Thoracic aorta (tissue), 2 donors: ENCODE data around the gene CDC20B. TPM values are rescaled to one million over a fixed set of nuclear protein-coding genes. Genes with fewer than 3 reads are reported as not detected.

ENCODE experiments used
- ATAC-seq: fragments of 150-250 bp; one replicate; pipeline ENCODE4 v1.8.0; 2017; ENCODE audit warnings: low read depth; ENCODE audit not compliant: insufficient number of reproducible peaks, low FRiP score
- DNase-seq: peaks from one replicate; pipeline ENCODE4 v3.0.0-alpha.2; 2020; ENCODE audit warnings: low spot score
- H3K27ac ChIP-seq, 2 donors: fragments of 200-600 bp; sonication (generic); 1 replicate in 1 of 2; 2 replicates in 1 of 2; pipeline ENCODE4 v1.5.1; 2016; ENCODE audit warnings: mild to moderate bottlenecking in 2 of 2, moderate library complexity in 2 of 2
- H3K27me3 ChIP-seq: fragments of 200-600 bp; sonication (generic); replicated peaks from 2 replicates; pipeline ENCODE4 v1.6.0; 2016; ENCODE audit warnings: mild to moderate bottlenecking; ENCODE audit not compliant: insufficient read depth
- H3K36me3 ChIP-seq: fragments of 200-600 bp; sonication (generic); one replicate; pipeline ENCODE4 v1.5.1; 2016
- H3K4me1 ChIP-seq, 2 donors: fragments of 200-600 bp; sonication (generic); 1 replicate in 1 of 2; 2 replicates in 1 of 2; pipeline versions ENCODE4 v1.5.1 to v1.6.0; 2016; ENCODE audit warnings: low read depth in 2 of 2, mild to moderate bottlenecking in 1 of 2; ENCODE audit not compliant: control insufficient read depth in 1 of 2
- H3K4me3 ChIP-seq: fragments of 200-600 bp; sonication (generic); 2 replicates; pipeline ENCODE4 v1.5.1; 2016; ENCODE audit warnings: mild to moderate bottlenecking
- H3K9me3 ChIP-seq: fragments of 200-600 bp; sonication (generic); 2 replicates; pipeline ENCODE4 v1.5.1; 2016
- CTCF ChIP-seq: fragments of 200-600 bp; sonication (generic); IDR thresholded peaks from one replicate; pipeline ENCODE4 v1.5.1; 2019; ENCODE audit warnings: antibody characterized with exemption
- total RNA-seq, 2 donors: library from RNA; depleted of rRNA; stranded (reverse); fragments of >200 nt; gene quantifications; one replicate each; pipeline versions ENCODE4 v1.1.0 to v1.2.3, GENCODE V29; 2016

Gene CDC20B
- total RNA-seq, 2 donors from 2014 or later: not detected

- ATAC-seq (no peak), DNase-seq (no peak)
- H3K36me3 ChIP-seq: no peaks in the 10 kb centered on the region
- H3K27me3 ChIP-seq: peaks cover 15% of the 10 kb centered on the region
- no peaks in the 10 kb centered on the region for H3K4me1 ChIP-seq
- H3K4me3 ChIP-seq: no peak overlapping the region
- no peaks in the 10 kb centered on the region for H3K9me3 ChIP-seq
- H3K27ac ChIP-seq: no peak overlapping the region
- TF ChIP-seq CTCF: no peak
These were observed 14.4 kb upstream of the CDC20B start for GRCh38 chr5:55187370-55187769.

- Histone ChIP-seq H3K36me3 (no peaks in the 10 kb centered on the region), H3K27ac (no peak overlapping the region), H3K4me1 (peaks cover 7 to 11% of the 10 kb centered on the region in 2 donors), H3K27me3 (peaks cover 30% of the 10 kb centered on the region), H3K4me3 (no peak overlapping the region), H3K9me3 (no peaks in the 10 kb centered on the region)
- DNase-seq: no peak
- TF ChIP-seq CTCF: no peak
- no peak for ATAC-seq
These were observed 7.0 kb upstream of the CDC20B start for GRCh38 chr5:55180016-55180415.

GRCh38 chr5:55177078-55177477, 4.1 kb upstream of the CDC20B start:
- Histone ChIP-seq H3K9me3 (no peaks in the 10 kb centered on the region), H3K27me3 (peaks cover 39% of the 10 kb centered on the region)

GRCh38 chr5:55176176-55176818, 3.3 kb upstream of the CDC20B start:
- Histone ChIP-seq H3K4me1 (peaks cover 15 to 26% of the 10 kb centered on the region in 2 donors), H3K4me3 (peak overlapping the region; percentile 57)
- no peak for ATAC-seq

More at GRCh38 chr5:55177078-55177477, 4.1 kb upstream of the CDC20B start:
- TF ChIP-seq CTCF: no peak
- Histone ChIP-seq H3K4me3 (no peak overlapping the region), H3K4me1 (peaks cover 15 to 26% of the 10 kb centered on the region in 2 donors), H3K36me3 (no peaks in the 10 kb centered on the region), H3K27ac (no peak overlapping the region)
- ATAC-seq (no peak), DNase-seq (no peak)

GRCh38 chr5:55175781-55176175, 2.8 kb upstream of the CDC20B start:
- ATAC-seq: no peak
- Histone ChIP-seq H3K4me3 (peak overlapping the region; percentile 57), H3K4me1 (peaks cover 15 to 26% of the 10 kb centered on the region in 2 donors), H3K9me3 (no peaks in the 10 kb centered on the region), H3K27ac (no peak overlapping the region), H3K36me3 (no peaks in the 10 kb centered on the region), H3K27me3 (peaks cover 43% of the 10 kb centered on the region)
- TF ChIP-seq CTCF: no peak
- no peak for DNase-seq

More at GRCh38 chr5:55176176-55176818, 3.3 kb upstream of the CDC20B start:
- Histone ChIP-seq H3K9me3 (no peaks in the 10 kb centered on the region), H3K36me3 (no peaks in the 10 kb centered on the region), H3K27ac (no peak overlapping the region), H3K27me3 (peaks cover 42% of the 10 kb centered on the region)
- no peak for DNase-seq
- no peak for TF ChIP-seq CTCF
